GM18498 (cell line): ENCODE results near the gene MLLT1.

Experiments
- ATAC-seq: cut with Tn5 transposase; IDR thresholded peaks from one replicate; pipeline ENCODE4 v1.9.1; 2021; ENCODE audit warnings: mild to moderate bottlenecking, moderate library complexity; ENCODE audit not compliant: unreplicated experiment

MLLT1 gene

GRCh38 chr19:6223461-6224307 is 56.1 kb downstream of the MLLT1 start:
- ATAC-seq, result no peak

DNA sequence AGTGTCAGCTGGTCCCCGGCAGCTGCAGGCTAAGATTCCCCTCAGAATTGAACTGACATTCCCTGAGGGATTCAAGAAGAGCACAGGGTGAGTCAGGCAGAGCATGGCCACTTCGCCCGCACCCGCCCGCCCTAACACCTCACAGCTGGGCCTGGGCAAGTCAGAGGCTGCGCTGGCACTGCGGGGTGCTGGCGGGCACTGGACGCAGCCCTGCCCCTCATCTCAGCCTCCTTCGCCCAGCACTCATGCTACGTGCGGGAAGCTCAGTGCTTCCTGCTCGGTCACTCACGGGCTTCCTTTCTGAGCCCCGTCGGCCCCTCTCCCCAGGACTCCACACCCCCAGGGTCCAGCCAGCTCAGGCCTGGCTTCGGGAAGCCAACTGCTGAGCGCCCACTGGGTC is 56.9 kb downstream of the MLLT1 start:
- ATAC-seq, result no peak

DNA sequence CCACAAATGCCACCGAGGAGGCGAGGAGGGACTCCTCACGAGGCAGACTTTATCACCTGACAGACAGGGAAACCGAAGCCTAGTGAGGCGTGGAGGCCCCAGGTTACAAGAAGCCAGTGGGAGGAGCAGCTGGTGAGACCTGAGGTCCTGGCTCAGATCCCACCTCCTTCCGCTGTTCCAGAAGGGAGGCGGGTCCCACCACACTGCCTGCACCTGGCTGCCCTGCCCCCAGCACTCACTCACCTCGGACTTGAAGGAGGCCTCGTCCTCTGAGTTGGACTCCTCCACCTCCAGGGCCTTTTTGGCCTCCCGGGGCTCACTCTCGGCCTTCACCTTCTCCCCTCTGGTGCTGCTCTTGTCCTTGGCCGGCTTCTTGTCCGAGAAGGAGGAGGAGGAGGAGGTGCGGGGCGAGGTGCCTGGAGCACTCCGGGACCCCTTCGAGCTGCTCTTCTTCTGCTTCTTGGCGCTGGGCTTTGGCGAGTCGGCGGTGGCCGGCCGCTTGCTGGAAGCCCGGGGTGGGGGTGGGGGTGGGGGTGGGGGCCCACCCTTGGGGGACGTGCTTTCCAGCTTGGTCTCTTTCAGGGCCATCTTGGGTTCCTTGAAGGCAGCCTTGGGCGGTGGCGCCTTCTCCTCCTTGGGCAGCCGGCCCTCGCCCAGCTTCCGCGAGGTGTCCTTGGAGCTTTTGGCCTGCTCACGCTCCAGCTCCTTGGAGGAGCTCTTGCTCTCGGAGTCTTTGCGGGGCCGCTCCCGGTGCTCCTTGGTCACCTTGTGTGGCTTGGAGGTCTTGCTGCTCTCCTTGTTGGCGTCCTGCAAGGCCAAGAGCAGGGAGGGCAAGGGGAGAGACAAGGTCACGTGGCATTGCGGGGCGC is 57.7 kb downstream of the MLLT1 start:
- ATAC-seq, result no peak

GRCh38 chr19:6221220-6221877 is 58.4 kb downstream of the MLLT1 start:
- ATAC-seq, result no peak

DNA sequence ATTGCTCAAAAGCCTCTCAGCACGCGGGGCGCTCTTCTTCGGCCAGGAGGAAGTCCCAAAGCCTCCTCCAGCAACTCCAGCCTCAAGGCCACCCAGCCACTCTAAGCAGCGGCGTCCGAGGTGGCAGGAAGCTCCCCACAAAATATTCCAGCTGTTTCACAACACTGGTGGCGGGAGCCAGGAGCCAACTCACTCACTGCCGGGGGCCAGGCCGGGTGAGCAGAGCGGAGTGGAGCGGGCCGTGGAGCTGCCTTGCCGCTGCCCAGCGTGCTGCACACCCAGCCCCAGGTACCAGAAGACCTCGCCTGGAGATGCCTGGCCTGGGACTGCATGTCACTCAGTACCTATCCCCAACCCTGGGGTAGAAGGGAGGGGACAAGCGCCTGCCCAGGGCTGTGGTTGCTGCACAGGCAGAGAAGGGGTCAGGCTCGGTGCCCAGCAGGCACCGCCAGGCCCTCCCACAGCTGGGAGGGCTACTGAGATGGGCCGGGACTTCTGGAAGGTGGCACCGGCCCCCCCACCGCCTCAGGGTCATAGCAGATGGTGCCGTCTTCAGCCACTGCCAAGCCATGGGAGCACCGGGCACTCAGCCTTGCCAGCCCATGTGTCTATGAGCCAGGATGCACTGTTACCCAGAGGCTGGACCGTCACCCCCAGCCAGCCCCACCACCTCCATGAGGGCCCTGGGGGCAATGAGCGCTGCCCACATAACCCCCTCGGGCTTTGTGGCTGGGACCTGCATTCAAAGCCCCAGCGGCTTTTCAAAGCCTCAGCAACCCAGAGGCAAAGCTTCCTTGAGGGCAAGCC is 59.2 kb downstream of the MLLT1 start:
- no peak for ATAC-seq

DNA sequence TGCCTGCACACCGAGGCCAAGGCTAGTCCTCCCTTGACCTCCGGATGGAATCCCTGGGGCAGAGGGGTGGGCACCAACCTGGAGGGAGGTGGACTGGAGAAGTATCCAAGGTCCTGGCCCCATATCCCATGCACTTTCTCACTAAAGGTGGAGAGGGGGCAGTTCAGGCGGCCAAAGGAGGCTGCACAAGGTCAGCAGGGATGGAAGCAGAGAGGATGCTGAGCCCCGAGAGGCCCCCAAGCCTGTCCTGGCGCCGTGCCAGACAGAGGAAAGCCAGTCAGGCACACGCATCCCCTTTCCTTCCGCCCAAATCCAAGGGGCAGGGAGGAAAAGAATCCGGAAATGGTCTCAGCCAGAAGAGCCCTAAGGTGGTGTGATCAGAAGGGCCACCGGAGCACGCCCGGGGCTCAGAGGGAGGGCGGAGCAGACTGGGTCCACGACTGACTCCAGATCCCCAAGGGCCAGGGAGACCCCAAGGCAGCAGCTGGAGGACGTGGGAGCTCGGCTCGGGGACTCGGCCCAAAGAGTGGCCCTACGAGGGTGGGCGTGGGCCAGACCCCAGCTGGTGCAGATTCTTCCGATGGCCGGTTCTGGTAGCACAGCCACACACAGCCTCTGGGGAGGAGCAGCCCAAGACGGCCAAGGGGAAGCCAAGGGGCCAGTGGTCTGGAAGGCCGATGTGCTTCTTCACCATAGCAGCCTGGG is 60.0 kb downstream of the MLLT1 start:
- no peak for ATAC-seq

DNA sequence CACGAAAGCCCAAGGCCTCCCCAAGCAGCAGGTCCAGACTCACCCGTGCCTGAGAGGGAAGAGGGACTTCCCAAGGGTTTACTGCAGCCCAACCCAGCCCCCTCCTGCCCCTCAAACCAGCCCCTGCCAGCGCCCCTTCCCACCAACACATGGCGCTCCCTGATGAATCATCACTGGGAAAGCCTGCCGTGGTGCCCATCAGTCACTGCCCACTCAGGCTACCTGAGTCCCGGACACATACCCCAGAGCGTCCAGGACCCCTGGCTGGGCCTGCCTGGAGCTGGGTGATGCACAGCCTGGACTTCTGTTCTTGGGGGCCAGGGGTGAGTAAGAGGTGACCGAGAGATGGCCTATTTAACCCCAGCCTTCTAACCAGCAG is 60.6 kb downstream of the MLLT1 start:
- no peak for ATAC-seq

DNA sequence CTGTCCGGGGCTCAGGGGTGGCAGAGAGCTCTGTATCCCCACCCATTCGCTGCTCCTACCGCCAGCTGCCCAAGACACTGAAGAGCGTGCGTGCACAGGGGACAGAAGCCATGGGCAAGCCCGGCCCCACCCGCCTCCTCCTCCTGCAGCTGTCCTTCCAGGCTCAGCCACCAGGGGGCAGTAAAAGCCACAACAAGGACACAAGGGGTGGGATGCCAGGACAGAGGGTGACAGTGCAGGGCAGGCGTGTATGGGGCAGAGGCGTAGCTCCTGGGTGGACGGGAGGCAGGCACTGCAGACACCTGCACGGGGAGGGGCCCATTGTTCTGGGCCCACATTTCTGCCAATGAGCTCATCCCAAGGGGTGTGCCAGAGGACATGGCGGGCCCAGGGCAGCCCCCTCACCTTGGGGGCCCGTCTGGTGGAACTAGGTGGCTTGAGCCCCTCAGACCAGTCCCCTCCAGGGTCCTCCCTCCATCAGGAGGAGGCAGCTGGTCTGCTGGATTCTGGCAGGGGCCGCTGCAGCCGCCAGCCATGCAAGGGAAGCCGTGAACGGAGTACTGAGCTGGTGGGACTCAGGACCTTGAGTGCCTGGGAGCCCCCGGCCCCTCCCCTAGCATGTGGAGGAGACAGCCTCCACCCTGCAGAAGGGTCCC is 61.2 kb downstream of the MLLT1 start:
- ATAC-seq, result peak; percentile 57

GRCh38 chr19:6217752-6218334 is 61.9 kb downstream of the MLLT1 start:
- ATAC-seq, result no peak

DNA sequence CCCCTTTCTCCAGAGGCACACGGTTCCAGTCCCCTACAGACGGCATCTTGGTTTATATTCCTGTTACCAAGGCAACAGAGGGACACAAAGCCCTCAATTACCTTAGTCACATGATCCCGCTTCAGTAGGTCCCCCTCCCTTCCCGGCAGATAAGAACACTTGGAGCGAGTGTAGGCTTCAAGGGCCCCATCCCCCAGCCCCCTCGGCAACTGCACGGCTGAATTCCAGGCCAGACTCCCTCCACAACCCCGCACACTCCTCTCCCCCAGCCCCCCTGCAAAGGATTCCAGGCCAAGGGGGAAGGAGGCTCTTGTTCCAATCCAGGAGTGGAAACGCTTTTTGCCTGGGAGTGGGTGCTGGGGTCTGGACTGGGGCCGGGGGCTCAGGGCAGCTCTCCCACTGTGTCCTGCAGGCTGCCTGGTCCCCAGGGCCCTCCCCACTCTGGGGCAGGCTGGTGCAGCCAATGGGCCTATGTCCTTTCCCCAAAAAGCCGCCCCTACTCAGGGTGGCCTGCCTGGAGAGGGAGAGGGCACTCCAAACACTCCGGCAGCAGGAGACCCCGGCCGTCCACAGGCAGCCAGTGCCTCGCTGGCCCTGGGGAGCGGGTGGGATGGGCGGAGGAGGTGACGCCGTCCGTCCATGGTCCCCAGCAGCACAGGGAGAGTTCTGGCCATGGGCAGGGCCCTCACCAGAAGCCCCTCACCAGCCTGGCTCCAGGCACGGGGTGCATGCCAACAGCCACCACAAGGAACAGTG is 62.6 kb downstream of the MLLT1 start:
- no peak for ATAC-seq

GRCh38 chr19:6216236-6216995 is 63.4 kb downstream of the MLLT1 start:
- no peak for ATAC-seq

DNA sequence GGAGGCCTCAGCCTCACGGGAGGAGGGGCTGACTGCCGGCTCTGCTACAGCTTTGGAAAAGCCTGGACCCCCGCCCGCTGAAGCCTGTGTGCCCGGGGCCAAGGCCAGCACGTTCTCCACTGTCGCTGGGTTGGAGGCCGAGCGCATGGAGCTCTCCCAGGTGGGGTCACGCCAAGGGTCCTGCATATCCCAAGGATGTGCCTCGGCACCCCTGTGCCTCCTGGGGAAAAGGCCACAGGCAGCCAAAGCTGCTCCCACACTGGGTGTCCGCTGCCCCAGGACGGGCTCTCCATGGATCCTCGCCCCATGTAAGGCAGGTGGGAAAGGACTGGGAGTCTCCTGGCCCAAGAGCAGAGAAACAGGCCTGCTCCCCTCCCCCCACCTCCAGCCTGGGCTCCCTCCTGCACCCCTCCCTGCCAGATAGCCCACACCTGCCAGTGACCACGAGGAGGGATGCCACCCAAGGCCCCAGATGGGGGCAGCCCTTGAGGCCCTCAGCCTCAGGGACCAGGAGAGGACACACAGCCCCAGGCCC is 64.0 kb downstream of the MLLT1 start:
- no peak for ATAC-seq

- ATAC-seq, result no peak
These were observed 64.8 kb downstream of the MLLT1 start for GRCh38 chr19:6214881-6215541.

DNA sequence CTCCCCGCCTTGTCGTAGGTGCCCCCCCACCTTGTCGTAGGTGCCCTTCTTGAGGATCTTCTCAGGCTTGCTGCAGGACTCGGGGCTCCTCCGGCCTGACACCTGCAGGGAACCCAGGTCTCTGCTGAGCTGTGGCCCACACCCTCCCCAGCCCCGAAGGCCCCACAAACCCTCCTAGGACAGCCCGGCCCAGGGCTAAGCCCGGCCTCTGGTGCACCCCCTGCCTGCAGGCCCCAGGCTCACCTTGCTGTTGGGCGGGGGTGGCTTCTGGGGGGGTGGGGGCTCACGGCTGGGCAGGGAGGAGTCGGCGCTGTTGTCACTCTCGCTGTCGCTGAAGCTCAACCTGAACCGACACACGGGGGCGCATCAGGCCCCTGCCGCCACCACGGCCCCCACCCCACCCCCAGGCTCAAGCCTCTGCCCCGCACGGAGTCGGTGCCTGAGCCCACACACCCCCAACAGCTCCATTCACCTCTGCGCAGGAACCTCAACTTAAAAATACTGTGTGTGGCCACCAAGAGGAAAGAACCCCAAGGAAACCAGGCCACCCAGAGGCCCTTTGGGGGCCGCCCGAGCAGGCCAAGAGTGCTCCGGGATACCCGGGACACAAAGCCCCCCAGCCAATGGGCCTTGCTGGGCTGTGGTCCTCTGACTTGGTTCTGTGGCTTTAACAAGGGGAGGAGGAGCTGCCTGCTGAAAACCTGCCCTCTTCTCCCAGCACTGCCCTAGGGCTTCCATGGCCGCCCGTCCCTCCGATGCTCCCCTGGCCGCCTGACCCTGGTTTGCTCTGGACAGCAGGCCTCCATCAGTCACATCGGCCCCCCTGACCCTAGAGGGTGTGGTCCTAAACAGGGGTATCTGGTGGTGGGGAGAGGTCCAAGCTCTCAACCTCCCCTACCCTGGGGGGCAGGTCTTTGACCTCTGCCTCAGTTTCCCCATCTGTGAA is 65.8 kb downstream of the MLLT1 start:
- ATAC-seq, result no peak

GRCh38 chr19:6213266-6213595 is 66.5 kb downstream of the MLLT1 start:
- ATAC-seq, result no peak
